Superior temporal gyrus (tissue), 1 donor: Measurements from ENCODE around the gene PARP15.
A peak's percentile ranks its signal among the peaks of the same experiment; 100 is the strongest.
"Not testable (repeated sequence)": the region's sequence is repeated elsewhere in the genome, so short reads cannot be mapped to it uniquely, and the experiment has no call there.

Source experiments
- DNase-seq: peaks from one replicate; pipeline ENCODE4 v3.0.0-alpha.2; 2016; ENCODE audit errors: extremely low spot score

The PARP15 gene

DNA sequence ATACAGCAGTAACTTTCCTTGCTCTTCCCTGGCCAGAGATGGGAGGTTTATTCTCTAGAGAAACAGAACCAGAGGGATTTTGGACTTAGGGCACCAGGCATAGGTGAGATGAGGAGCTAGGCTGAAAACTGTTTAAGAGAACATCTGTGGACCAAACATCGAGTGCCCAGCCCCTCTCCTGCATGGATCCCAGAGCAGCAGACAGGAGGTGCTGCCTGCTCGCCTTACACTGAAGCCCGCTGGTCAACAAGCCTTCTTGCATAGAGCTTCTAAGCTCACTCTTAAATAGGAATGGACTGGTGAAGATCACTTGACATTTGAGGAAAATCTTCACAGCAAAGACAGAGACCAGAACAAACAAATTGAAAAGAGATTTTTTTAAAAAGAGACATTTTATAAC is 41.2 kb downstream of the PARP15 start:
- DNase-seq, result no peak

DNA sequence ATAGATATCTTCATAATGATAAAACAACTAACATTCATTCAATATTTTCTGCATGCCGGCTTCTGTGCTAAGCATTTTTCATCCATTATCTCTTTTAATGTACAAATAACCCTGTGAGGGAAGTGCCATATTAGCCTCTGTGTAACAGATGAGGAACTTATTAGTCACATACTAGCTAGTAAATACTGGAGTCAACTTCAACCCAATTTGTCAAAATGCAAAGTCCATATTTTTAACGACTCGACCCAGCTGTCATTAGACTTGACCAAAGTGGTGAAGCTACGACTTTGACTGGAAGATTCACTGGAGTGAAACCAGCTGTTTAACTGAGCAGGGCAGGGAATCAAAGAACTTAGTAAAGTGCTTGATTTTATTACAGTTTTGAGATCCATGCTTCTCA is 41.6 kb downstream of the PARP15 start:
- no peak for DNase-seq

DNA sequence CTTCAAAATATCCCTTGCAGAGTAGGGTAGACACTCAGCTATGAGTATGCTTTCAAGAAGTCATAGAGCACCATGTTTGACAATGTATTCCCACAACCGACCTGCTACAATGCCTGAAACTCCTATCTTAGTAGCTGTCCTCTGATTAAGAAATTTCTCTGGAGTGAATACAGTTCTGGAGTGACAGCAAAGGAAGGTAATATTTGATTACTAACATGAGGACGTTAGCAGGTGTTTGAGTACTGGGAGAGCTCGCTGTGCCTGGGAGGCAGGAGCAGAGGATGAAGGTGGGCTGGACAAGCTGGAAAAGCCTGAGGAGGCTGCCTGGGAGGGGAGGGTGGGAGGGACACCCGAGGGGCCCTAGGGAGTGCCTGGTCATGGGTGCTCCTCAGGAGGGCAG is 42.9 kb downstream of the PARP15 start:
- DNase-seq, result no peak

DNA sequence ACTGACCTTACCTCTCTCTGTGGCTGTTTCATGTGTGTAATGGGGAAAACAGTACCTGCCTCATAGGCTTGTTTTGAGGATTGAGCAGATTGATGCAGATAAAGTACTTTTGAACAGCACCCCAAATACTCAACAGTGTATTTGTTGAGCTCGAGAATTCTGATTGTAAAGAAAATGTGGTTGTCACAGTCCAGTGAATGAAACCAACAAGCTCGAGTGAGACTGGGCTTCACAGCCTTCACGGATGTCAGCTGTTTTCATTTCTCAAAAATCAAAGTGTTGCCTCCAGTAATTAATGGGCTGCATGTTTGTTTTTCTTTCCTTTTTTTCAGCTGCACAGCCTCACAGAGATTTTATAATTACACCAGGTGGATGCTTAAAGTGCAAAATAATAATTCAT is 43.7 kb downstream of the PARP15 start:
- DNase-seq, result no peak

DNA sequence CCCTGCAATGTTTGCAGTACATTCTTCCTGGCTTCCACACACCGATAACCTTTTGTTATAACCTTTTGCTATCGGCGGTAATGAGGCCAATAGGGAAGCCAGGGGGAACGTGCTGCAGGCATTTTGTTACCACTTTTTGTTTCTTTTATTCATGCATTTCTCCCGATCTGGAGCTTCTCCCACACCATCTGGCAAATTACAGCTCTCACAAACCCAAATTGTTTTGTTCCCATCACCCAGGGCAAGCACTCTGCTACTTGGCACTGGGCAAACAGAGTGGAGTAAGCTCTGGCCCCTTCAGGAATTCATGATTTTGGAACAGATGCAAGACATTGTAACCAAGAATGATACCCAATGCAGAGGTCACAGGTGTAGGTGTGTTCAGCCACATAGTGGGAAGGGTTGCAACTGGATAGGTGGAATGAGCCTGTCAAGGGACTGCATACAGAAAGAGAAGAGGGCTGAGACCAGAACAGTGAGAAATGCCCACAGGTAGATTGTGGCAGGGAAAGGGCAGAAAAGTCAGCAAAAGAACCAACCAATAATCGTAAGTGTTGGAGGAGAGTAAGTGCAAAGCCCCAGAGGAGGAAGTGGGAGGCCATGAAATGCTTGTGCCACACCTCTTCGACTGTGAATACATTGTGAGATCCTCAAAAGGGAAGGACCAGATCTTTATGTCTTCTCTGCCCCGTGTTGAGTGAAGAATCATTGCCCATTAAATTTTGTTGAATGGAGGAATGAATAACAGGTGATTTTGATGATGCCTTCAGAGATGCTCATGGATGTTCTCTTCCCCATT is 45.8 kb downstream of the PARP15 start:
- no peak for DNase-seq

DNA sequence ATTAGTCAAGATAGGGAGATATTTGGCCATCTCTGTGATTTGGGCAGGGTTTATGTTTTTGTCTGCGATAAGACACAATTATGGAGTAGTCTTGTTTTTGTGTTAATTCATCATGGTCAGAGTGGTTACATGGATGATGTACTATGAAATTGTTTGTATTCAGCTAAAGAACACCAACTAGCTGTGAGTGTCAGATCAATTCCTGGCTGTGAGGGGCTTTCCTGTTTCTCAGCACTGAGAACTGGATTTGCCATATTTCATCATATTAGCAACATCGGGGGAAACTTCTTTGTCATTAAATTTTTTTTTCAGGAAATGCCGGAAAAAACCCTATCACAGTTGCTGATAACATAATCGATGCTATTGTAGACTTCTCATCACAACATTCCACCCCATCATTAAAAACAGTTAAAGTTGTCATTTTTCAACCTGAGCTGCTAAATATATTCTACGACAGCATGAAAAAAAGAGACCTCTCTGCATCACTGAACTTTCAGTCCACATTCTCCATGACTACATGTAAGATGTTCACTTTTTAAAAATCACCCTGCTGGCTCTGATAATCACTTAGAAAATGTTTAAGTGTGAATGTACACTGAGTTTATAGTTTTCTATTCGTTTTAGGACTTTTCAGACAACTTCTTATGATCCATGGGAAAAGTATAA is 49.2 kb downstream of the PARP15 start:
- DNase-seq, result no peak

DNA sequence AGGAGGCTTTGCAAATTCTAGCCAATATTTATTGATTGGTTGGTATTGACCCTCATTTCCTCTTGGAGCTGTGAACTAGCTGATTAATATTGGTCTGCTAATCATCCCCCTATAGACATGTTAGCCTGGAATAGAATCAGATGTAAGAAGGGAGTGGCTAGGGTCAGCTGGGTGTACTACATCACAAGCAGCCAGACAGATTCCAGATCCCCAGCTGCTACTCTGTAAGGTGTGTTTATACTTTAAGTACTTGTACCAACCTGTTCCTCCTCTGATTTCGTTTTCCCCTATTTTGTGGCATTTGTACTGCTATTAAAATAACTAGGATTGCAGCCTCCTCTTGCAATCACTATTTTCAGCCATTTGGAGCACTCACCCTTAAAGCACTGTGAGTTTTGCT is 49.9 kb downstream of the PARP15 start:
- DNase-seq, result no peak

DNA sequence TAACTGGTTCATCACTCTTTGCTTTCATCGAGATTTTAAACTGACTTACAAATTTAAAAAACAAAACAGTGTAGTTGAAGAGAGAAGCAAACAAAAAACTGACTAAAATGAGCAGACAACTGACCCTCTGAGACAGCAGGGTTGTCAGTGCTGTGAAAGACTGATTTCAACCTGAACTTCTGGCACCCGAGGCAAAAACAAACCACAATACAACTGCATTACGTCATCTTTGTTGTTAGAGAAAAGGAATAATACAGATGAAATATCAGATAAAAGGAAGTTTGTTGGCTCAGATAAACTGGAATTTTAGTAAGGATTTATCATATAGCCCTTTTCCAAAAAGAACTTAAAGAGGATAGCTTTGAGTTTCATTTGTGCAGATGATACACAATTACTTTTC is 51.1 kb downstream of the PARP15 start:
- no peak for DNase-seq

DNA sequence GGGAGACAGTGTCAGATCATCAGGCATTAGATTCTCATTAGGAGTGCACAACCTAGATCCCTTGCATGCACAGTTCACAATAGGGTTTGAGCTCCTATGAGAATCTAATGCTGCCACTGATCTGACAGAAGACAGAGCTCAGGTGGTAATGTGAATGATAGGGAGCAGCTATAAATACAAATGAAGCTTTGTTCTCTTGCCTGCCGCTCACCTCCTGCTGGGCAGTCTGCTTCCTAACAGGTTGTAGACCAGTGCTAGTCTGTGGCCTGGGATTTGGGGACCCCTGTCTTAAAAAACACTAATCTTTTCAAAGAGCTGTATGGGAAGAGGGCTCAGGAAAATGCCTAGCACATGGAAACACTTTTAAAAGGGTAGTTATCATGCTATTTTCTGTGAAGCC is 52.3 kb downstream of the PARP15 start:
- no peak for DNase-seq

DNA sequence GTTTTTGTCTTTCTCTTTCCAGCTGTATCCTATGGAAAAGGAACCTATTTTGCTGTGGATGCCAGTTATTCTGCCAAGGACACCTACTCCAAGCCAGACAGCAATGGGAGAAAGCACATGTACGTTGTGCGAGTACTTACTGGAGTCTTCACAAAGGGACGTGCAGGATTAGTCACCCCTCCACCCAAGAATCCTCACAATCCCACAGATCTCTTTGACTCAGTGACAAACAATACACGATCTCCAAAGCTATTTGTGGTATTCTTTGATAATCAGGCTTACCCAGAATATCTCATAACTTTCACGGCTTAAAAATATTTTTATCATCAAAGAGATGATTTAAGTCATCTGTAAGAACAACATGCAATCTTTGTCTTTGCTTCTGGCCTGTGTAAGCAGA is 58.3 kb downstream of the PARP15 start:
- DNase-seq, result peak; percentile 22

DNA sequence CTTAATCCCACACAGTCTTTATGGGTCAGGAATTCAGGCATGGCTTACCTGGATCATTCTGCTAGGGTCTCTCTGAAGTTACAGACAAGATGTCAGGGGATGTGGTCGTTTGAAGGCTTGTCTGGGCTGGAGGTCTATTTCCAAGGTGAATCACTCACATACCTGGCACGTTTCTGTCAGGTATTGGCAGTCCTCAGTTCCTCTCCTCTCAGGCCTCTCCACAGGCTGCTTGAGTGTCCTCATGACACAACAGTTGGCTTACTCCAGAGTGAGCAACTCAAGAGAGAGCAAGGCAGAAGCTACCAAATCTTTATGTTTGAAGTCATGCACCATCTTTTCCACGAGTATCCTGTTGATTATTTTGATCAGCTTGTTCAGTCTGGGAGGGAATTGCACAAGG is 59.2 kb downstream of the PARP15 start:
- no peak for DNase-seq

DNA sequence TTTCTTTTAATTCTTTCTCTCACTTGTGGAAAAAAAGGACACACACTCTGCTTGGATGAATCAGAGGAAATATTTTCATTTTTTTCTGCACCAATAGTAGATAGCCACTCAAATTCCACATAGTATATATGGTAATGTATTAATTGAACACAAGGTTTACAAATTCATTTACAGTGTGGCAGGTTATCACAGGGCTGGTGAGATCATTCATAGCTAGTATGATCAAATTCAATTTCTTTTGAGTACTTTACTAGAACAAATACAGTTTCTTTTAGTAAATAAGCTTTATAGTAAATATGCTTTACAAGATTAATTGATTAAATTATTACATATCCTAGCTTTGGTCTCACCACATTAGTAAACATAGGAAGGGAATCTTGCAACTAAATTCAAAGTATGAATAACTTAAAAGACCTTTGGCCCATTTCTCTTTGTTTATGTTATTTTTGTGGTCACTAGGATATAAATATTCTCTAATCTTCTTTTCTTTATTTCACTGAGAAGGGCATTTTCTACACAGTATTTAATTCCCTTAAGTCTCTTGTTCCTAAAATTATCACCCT is 63.1 kb downstream of the PARP15 start:
- no peak for DNase-seq

DNA sequence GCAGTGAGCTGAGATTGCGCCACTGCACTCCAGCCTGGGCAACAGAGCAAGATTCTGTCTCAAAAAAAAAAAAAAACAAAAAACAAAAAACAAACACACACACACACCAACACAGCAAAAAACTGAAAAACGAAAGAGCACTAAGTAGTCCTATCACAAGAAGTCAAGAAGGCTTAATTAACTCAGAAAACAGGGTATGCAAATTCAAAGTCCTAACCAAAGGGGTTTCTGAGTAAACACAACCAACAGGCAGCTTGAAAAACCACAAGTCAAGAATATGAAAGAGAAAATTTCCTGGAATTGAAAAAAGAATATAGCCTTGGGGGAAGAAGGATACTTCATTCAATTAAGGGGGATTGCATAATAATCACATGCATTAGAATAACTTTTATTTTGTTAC is 65.5 kb downstream of the PARP15 start:
- DNase-seq, result no peak

DNA sequence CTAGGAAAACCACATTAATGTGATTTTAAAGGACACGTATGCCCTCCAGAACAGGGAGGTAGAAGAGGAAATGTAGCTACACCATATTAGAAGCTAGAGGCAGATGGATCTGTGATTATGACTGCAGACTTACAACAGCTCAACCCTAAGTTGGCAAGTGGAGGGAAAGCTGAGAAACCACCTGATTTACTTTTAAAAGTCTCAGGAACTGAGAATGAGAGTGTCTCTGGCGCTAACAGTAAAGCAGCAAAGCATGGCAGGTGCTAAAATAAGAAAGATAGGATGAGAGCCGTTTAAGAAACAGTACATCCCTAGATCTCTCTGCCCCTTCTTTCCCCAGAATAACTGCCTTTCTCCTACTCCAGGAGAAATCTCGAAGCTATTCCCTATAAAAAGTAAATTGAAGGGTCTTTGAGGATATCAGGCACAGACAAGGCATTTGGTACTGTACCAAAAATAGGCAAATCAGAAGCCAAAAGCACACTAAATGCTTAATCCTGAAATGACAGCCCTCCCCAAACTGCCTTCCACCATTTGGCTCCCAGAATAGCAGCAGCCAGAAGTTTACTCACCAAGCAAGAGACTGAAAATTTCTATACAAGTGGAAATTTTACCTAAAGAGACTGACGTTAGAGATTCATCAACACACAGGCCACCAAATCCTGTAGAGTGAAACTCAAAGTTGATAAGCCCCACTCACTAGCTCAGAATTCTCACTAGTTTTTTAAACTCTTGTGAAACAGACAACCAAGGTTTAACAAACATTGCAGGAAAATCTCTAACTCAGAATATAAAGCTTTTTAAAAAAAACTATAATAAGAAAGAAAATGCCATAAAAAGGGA is 68.9 kb downstream of the PARP15 start:
- DNase-seq, result no peak

DNA sequence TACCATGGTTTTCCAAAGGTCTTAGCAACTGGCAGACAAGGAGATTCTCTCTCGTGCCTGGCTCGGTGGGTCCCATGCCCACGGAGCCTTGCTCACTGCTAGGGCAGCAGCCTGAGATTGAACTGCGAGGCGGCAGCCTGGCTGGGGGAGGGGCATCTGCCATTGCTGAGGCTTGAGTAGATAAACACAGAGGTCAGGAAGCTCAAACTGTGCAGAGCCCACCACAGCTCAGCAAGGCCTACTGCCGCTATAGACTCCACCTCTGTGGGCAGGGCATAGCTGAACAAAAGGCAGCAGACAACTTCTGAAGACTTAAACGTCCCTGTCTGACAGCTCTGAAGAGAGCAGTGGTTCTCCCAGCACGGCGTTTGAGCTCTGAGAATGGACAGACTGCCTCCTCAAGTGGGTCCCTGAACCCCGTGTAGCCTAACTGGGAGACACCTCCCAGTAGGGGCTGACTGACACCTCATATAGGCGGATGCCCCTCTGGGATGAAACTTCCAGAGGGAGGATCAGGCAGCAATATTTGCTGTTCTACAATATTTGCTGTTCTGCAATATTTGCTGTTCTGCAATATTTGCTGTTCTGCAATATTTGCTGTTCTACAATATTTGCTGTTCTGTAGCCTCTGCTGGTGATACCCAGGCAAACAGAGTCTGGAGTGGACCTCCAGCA is 73.9 kb downstream of the PARP15 start:
- DNase-seq, result not testable (repeated sequence)

DNA sequence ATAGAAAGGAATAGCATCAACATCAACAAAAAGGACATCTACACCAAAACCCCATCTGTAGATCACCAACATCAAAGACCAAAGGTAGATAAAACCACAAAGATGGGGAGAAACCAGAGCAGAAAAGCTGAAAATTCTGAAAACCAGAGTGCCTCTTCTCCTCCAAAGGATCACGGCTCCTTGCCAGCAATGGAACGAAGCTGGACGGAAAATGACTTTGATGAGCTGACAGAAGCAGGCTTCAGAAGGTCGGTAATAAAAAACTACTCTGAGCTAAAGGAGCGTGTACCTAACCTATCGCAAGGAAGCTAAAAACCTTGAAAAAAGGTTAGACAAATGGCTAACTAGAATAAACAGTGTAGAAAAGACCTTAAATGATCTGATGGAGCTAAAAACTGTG is 74.5 kb downstream of the PARP15 start:
- not testable (repeated sequence) for DNase-seq

DNA sequence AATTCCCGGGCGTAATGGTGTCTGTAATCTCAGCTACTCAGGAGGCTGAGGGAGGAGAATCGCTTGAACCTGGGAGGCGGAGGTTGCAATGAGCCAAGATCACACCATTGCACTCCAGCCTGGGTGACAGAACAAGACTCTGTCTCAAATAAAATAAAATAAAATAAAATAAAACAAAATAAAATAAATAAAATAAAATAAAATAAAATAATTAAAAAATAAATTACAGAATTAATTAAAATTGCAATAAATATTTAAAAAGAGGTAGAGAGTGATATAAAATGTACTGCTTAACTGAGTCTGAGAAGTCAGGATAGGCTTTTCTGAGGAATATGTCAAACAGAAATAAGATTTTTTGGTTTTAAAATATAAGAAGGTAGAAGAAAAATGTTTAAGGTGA is 80.9 kb downstream of the PARP15 start:
- not testable (repeated sequence) for DNase-seq

DNA sequence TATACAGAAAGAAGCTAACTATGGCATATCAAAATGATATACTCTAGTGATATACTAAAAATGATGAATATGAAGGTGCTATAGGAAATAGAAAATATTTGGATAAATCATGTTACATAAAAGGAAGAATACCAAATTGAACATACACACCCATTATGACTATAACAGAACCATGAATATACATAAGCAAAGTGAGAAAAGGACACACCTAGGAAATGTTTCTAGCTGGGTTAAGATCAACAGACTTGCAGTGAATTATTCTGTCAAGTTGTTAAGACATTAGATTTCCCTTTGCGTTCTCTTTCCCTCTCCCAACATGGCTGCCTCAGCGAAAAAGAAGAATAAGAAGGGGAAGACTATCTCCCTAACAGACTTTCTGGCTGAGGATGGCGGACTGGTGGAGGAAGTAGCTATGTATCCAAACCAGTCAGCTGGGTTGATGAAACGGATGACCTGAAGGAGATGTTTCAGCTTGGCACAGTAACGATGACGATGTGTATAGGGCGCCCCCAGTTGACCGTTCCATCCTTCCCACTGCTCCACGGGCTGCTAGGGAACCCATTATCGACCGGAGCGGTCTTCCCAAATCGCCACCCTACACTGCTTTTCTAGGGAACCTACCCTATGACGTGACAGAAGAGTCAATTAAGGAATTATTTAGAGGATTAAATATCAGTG is 83.0 kb downstream of the PARP15 start:
- no peak for DNase-seq

DNA sequence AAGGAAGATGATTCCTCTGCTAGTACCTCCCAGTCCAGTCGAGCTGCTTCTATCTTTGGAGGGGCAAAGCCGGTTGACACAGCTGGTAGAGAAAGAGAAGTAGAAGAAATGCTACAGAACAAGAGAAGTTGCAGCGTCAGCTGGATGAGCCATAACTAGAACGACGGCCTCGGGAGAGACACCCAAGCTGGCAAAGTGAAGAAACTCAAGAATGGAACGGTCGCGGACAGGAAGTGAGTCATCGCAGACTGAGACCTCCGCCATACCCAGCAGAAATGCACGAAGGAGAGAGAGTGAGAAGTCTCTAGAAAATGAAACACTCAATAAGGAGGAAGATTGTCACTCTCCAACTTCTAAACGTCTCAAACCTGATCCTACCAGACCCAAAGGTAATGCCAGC is 84.2 kb downstream of the PARP15 start:
- no peak for DNase-seq

DNA sequence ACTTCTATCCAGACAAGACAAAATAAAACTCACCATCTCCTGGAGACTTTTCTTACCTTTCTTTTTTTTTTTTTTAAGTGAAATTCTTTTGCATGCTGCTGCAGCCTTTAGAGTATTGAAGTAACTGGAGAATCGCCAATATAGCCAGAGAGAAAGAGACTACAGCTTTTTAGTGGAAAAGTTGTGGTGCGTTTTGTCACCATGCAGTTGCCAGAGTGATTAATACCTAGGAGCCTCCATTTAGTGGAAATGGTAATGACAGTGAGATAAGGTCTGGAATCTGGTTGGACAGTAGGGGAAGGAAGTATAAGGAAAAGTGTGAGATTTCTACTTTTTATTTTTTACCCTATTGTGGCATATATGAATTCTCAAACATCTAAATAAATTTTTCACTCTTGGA is 85.1 kb downstream of the PARP15 start:
- no peak for DNase-seq

DNA sequence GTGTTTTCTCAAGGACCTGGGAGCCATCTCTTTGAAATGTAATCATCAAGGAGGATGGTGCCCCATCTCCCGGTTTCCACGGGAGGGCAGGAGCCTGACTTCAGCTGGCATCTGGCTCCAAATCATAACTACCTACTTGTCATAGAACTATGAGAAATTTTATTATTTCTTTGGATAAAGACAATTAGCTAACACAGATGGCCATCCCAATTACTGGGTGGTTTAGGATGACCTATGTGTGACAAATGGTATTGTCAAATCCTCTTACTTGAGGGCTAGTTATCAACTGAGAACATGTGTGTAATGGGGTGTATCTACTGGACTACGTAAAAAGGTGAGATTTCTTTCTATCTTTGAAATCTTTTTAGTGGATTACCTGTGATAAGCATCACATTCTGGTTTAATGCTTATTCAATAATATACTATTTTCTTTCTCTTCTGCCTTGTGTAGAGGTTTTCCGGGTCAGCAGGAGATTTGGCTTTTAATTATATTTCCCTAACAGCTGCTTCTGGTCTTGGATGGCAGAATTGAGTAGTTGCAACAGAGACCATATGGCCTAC is 87.9 kb downstream of the PARP15 start:
- no peak for DNase-seq
